Activated B cell treated with CpG ODN at 0.5 μM for 24 hours (primary cell): Measurements from ENCODE around the gene DFFB. TPM values are rescaled to one million over a fixed set of nuclear protein-coding genes. Genes with fewer than 3 reads are reported as not detected.

Experiments
- ATAC-seq: fragments of 200-7000 bp; cut with Tn5 transposase; one replicate; pipeline ENCODE4 v1.10.0; 2021; ENCODE audit warnings: low read depth, mild to moderate bottlenecking, moderate library complexity
- CTCF ChIA-PET: fragments of 350-600 bp; sonication (Branson Sonifier 250); formaldehyde crosslinking; loops from one replicate; lab custom pipeline; 2021; ENCODE audit warnings: antibody characterized with exemption; lab: Charles Lee
- POLR2A ChIA-PET: fragments of 350-600 bp; sonication (Branson Sonifier 250); formaldehyde crosslinking; loops from one replicate; lab custom pipeline; 2021; ENCODE audit warnings: antibody characterized with exemption; lab: Charles Lee
- DNase-seq: peaks from one replicate; pipeline ENCODE4 v3.0.0; 2022
- H3K27ac Mint-ChIP-seq: one replicate; pipeline ENCODE4 v1.8.0; 2020; ENCODE audit warnings: mixed read lengths
- H3K27me3 Mint-ChIP-seq: one replicate; pipeline ENCODE4 v1.8.0; 2021; ENCODE audit warnings: mixed read lengths
- H3K36me3 Mint-ChIP-seq: one replicate; pipeline ENCODE4 v1.8.0; 2021; ENCODE audit warnings: low read depth, mixed read lengths
- H3K4me1 Mint-ChIP-seq: one replicate; pipeline ENCODE4 v1.8.0; 2021; ENCODE audit warnings: mixed read lengths
- H3K4me3 Mint-ChIP-seq: one replicate; pipeline ENCODE4 v1.8.0; 2020; ENCODE audit warnings: mild to moderate bottlenecking, mixed read lengths
- H3K9me3 Mint-ChIP-seq: one replicate; pipeline ENCODE4 v1.8.0; 2020; ENCODE audit warnings: mixed read lengths
- CTCF ChIP-seq: fragments of 200-600 bp; IDR thresholded peaks from one replicate; pipeline ENCODE4 v1.8.0; 2022; ENCODE audit warnings: antibody characterized with exemption, mild to moderate bottlenecking
- intact Hi-C: fragments of 100-400 bp; cut with micrococcal nuclease; formaldehyde crosslinking; loops from one replicate; pipeline ENCODE4 v1.15.1; 2024
- total RNA-seq: library from RNA; stranded (reverse); gene quantifications from 2 replicates; pipeline ENCODE4 v1.2.3, GENCODE V29; 2022

Gene DFFB
- total RNA-seq, 1 donor from 2014 or later = 10.5 TPM

GRCh38 chr1:3903141-3904005 lies 46.1 kb downstream of the DFFB start:
- POLR2A ChIA-PET = interaction anchor here (0.8 kb wide), 1 partner anchor 47 kb away, joined by 3 read pairs; no protein-coding TSS in a partner anchor
- H3K4me1 Mint-ChIP-seq = peaks cover 18% of the 10 kb centered on the region
- intact Hi-C loops = loop anchor here (5.0 to 10.0 kb wide), 3 partner anchors 1259 to 1511 kb away; partner anchors contain the start of genes MORN1, PRXL2B and RER1

GRCh38 chr1:3904006-3904842 lies 46.9 kb downstream of the DFFB start:
- Mint-ChIP-seq H3K9me3 (no peaks in the 10 kb centered on the region), H3K4me3 (no peak overlapping the region), H3K4me1 (peaks cover 14% of the 10 kb centered on the region), H3K27me3 (no peaks in the 10 kb centered on the region), H3K36me3 (peaks cover 8% of the 10 kb centered on the region), H3K27ac (no peak overlapping the region)
- POLR2A ChIA-PET = interaction anchor here (0.8 kb wide), 1 partner anchor 48 kb away, joined by 3 read pairs; no protein-coding TSS in a partner anchor
- no peak for DNase-seq
- intact Hi-C loops = loop anchor here (5.0 to 10.0 kb wide), 3 partner anchors 1259 to 1512 kb away; partner anchors contain the start of genes MORN1, PRXL2B and RER1
- no peak for TF ChIP-seq CTCF
- ATAC-seq = no peak
- CTCF ChIA-PET = no interaction called here

More at GRCh38 chr1:3903141-3904005, 46.1 kb downstream of the DFFB start:
- H3K9me3 Mint-ChIP-seq = no peaks in the 10 kb centered on the region
- H3K27ac Mint-ChIP-seq = no peak overlapping the region
- H3K36me3 Mint-ChIP-seq = peaks cover 11% of the 10 kb centered on the region
- ATAC-seq (no peak), DNase-seq (no peak)
- CTCF ChIA-PET = no interaction called here
- H3K27me3 Mint-ChIP-seq = no peaks in the 10 kb centered on the region
- H3K4me3 Mint-ChIP-seq = no peak overlapping the region
- no peak for TF ChIP-seq CTCF

- intact Hi-C loops = loop anchor here (5.0 to 10.0 kb wide), 3 partner anchors 1260 to 1513 kb away; partner anchors contain the start of genes MORN1, PRXL2B and RER1
- H3K27me3 Mint-ChIP-seq = peaks cover 1% of the 10 kb centered on the region
- POLR2A ChIA-PET = no interaction called here
- no peak for DNase-seq
- peaks cover 8% of the 10 kb centered on the region for H3K36me3 Mint-ChIP-seq
- H3K27ac Mint-ChIP-seq = no peak overlapping the region
- peaks cover 16% of the 10 kb centered on the region for H3K4me1 Mint-ChIP-seq
- CTCF ChIA-PET = no interaction called here
- H3K9me3 Mint-ChIP-seq = no peaks in the 10 kb centered on the region
- no peak for ATAC-seq
- TF ChIP-seq CTCF = no peak
- H3K4me3 Mint-ChIP-seq = no peak overlapping the region
Measured at GRCh38 chr1:3904843-3905185, 47.5 kb downstream of the DFFB start.

GRCh38 chr1:3905266-3905952 lies 48.1 kb downstream of the DFFB start:
- Mint-ChIP-seq H3K36me3 (peaks cover 5% of the 10 kb centered on the region), H3K4me1 (peaks cover 21% of the 10 kb centered on the region), H3K27ac (no peak overlapping the region), H3K27me3 (peaks cover 3% of the 10 kb centered on the region), H3K4me3 (no peak overlapping the region), H3K9me3 (no peaks in the 10 kb centered on the region)
- DNase-seq (no peak), ATAC-seq (no peak)
- CTCF ChIA-PET = no interaction called here
- no peak for TF ChIP-seq CTCF
- intact Hi-C loops = loop anchor here (10.0 kb wide), 2 partner anchors 1261 to 1321 kb away; partner anchors contain the start of gene PRXL2B
- POLR2A ChIA-PET = no interaction called here
